PC-9 (cell line): ENCODE results near the gene KRTAP2-1.

Source experiments
- EZH2 ChIP-seq: fragments of 200-600 bp; sonication (generic); IDR thresholded peaks from 2 replicates; pipeline ENCODE4 v1.8.0; 2017; ENCODE audit warnings: antibody characterized with exemption, low read depth
- TF ChIP-seq, protein P1 (sequence below): fragments of 200-600 bp; sonication (generic); conservative IDR thresholded peaks from 2 replicates; pipeline ENCODE4 v1.6.1; 2017; ENCODE audit warnings: mixed run types, antibody characterized with exemption, mild to moderate bottlenecking, moderate library complexity

DNA sequence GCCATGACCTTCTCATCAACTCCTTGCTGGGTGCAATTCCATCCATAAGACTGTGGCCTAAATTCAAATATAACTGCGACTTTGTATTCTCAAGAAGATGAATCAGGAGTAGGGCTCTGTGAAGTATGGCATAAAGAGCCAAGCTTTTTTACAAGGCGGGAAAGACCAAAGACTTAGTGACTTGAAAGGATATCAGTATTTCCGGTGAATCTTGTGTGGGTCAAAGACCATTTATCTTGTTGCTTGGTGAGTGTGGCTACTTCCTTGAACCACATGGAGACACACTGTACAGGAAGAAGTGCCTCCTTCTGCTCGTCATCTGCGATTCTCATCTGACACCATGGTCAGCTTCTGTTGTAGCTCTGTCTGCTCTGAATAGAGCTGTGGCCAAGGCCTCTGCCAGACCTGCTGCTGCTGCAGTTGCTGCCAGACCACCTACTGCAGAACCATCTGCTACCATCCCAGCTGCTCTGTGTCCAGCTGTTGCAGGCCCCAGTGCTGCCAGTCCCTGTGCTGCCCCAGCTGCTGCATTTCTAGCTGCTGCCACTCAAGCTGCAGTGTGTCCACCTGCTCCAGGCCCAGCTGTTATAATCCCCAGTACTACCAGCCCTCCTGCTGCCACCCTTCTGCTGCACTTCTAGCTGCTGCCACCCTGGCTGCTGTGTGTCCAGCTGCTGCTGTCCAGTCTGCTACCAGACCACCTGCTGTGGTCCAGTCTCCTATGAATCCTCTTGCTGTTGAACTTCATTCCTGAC, 24.7 kb upstream of the KRTAP2-1 start:
- TF ChIP-seq, protein P1, sequence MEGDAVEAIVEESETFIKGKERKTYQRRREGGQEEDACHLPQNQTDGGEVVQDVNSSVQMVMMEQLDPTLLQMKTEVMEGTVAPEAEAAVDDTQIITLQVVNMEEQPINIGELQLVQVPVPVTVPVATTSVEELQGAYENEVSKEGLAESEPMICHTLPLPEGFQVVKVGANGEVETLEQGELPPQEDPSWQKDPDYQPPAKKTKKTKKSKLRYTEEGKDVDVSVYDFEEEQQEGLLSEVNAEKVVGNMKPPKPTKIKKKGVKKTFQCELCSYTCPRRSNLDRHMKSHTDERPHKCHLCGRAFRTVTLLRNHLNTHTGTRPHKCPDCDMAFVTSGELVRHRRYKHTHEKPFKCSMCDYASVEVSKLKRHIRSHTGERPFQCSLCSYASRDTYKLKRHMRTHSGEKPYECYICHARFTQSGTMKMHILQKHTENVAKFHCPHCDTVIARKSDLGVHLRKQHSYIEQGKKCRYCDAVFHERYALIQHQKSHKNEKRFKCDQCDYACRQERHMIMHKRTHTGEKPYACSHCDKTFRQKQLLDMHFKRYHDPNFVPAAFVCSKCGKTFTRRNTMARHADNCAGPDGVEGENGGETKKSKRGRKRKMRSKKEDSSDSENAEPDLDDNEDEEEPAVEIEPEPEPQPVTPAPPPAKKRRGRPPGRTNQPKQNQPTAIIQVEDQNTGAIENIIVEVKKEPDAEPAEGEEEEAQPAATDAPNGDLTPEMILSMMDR, result no peak
- no peak for TF ChIP-seq EZH2
